AG09309 (cell line): ENCODE data around the gene XRCC5.

ENCODE experiments used
- DNase-seq: peaks from one replicate; pipeline ENCODE4 v3.0.0-alpha.2; 2010; ENCODE audit warnings: low read depth
- H3K4me3 ChIP-seq: 2 replicates; pipeline ENCODE4 v1.5.1; 2011; ENCODE audit warnings: mild to moderate bottlenecking, low read depth, low read length, moderate library complexity; ENCODE audit not compliant: control insufficient read depth
- TF ChIP-seq, protein P1 (sequence below): IDR thresholded peaks from 2 replicates; pipeline ENCODE4 v1.5.1; 2011; ENCODE audit warnings: mild to moderate bottlenecking, low read depth, low read length, inconsistent platforms; ENCODE audit not compliant: insufficient read depth, control insufficient read depth; ENCODE audit errors: missing control alignments

Gene XRCC5

DNA sequence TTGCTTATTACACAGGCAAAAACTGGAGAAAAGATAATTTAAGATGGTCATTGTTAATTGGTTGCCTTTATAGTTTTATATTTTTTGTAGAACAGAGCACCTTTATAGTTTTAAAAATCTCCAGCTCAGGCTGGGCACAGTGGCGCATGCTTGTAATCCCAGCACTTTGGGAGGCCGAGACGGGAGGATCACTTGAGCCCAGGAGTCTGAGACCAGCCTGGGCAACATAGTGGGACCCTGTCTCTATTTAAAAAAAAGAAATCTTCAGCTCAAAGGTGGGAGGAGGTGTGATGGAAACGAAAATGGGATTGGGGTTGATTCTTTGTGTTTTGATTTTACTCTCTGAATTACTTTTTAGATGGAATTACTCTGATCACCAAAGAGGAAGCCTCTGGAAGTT lies 85.4 kb downstream of the XRCC5 start:
- no peak for DNase-seq
- TF ChIP-seq, protein P1, sequence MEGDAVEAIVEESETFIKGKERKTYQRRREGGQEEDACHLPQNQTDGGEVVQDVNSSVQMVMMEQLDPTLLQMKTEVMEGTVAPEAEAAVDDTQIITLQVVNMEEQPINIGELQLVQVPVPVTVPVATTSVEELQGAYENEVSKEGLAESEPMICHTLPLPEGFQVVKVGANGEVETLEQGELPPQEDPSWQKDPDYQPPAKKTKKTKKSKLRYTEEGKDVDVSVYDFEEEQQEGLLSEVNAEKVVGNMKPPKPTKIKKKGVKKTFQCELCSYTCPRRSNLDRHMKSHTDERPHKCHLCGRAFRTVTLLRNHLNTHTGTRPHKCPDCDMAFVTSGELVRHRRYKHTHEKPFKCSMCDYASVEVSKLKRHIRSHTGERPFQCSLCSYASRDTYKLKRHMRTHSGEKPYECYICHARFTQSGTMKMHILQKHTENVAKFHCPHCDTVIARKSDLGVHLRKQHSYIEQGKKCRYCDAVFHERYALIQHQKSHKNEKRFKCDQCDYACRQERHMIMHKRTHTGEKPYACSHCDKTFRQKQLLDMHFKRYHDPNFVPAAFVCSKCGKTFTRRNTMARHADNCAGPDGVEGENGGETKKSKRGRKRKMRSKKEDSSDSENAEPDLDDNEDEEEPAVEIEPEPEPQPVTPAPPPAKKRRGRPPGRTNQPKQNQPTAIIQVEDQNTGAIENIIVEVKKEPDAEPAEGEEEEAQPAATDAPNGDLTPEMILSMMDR = no peak

DNA sequence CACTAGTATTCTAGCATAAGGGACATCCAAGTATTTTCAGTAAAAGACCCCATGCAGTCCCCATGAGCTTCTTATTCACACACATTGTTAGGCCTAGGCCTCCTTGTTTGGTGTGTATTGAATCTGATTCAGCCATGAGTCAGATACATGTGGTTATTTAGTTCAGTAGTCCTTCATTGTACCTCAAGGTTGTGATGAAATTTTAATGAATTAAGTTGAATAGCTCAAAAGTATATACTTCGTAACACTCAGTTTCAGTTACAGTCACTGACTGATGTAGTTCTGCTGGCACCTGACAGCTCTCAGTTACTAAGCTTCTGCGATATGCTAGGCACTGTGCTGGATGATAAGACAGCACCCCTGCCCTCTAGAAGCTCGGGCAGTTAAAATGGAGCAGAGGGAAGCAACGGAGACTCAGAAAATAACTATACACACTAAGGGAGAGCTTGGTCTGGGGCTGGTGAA lies 86.4 kb downstream of the XRCC5 start:
- DNase-seq = peak; percentile 61
- TF ChIP-seq, protein P1 = no peak

More for the DNA sequence above, 85.4 kb downstream of the XRCC5 start:
- H3K4me3 ChIP-seq = no peak overlapping the region

DNA sequence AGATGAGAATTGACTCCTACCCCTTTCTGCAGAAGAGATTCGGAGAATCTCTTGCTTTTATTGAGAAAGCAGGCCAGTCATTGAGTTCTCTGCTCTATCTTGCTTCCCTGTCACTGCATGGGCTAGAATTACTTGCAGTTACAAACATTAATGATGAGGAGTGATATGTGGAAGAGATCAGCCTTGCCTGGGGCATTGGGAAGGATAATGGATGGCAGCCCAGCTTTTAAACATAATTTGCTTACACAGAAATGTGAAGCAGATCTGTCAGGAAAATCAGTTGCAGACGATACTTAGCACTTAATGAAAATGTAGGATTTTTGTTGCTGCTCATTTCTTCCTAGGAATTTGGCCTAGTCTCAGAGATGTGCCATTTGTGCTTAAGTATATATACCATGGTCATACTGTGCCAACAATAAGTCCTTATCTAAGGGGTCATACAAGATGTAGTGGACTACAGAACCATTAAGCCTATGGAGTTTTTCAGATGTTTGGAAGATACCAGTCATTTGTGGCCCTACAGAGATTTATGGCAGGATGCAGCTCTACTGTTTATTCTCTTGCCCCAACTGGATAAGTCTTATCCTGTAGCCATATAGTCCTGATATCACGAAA lies 92.7 kb downstream of the XRCC5 start:
- TF ChIP-seq, protein P1 = no peak
- DNase-seq = no peak

More for the DNA sequence above, 86.4 kb downstream of the XRCC5 start:
- H3K4me3 ChIP-seq = no peak overlapping the region

DNA sequence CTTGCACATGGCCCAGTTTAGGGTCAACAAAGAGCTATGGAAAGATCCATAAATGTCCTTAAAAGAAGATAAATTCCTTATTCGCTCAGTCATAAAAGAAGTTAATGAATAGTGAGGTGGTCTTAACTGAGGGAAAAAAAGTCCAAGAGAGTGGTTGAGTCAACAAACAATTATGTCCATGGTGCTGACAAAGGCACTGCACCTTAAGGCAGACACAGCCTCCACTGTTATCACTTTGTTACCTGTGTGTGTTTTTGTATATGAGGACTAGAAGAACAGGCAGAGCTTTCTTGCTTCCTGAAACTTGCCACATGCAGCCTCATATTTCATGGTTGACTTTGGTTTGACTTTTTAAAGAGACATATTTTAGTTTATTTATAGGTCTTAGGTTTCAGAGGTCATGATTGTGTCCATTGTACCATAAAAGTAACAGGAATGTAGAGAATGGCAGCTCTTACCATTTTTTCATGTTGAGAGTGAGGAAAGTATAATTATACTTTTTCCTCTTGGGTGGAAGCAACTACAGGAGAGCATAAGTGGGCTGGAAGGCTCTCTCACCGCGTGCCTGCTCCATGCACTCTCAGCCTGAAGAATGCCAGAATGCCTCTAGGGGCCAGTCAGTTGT lies 93.6 kb downstream of the XRCC5 start:
- TF ChIP-seq, protein P1 = no peak
- no peak overlapping the region for H3K4me3 ChIP-seq
- DNase-seq = no peak

More for the DNA sequence above, 92.7 kb downstream of the XRCC5 start:
- no peak overlapping the region for H3K4me3 ChIP-seq

DNA sequence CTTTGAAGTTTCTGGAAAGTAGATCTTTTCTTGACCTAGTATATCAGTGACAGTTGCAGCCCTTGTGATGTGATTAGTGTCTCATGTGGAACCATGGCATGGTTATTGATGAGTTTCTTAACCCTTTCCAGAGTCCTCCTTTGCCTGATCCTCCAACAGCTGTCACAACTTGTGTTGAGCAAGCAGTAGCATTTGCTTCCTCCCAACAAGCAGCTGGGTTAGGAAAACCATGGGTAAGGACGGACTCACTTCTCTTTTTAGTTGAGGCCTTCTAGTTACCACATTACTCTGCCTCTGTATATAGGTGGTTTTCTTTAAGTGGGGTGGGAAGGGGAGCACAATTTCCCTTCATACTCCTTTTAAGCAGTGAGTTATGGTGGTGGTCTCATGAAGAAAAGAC lies 96.3 kb downstream of the XRCC5 start:
- H3K4me3 ChIP-seq = no peak overlapping the region
- TF ChIP-seq, protein P1 = no peak
- no peak for DNase-seq

DNA sequence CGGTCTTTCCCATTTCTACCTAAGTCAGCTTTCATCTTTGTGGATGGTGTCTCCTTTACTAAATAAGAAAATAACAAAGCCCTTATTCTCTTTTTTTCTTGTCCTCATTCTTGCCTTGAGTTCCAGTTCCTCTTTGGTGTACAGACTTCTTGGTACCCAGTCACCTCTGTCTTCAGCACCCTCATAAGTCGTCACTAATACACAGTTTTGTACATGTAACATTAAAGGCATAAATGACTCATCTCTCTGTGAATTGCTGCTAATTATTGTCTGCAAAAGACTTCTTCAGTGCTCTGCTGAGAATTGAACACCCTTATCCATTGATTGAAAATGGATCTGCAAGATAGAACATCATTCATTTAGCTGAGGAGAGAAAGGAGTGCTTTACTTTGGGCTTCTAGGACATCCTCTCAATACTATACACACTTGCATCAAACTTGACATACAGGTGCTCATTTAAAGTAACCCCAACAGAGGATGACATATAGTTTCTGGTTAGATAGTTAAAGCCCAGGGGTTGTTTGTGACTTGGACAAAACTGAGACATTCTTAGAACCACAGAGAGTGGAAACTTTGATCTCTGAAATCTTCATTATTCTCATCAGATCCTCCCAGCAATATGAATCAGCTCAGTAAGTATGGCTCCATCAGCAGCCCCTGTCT lies 97.0 kb downstream of the XRCC5 start:
- no peak for DNase-seq
- no peak overlapping the region for H3K4me3 ChIP-seq
- TF ChIP-seq, protein P1 = no peak
